GM18867 (cell line): ENCODE measurements around the gene TK1.

Experiments
- ATAC-seq: cut with Tn5 transposase; IDR thresholded peaks from one replicate; pipeline ENCODE4 v1.9.1; 2021; ENCODE audit warnings: mild to moderate bottlenecking, moderate library complexity; ENCODE audit not compliant: unreplicated experiment

The TK1 gene

GRCh38 chr17:78223061-78223460, 36.2 kb upstream of the TK1 start:
- ATAC-seq, result no peak

- ATAC-seq, result no peak
Observed at GRCh38 chr17:78219396-78220150, 32.7 kb upstream of the TK1 start.

GRCh38 chr17:78214706-78215061, 27.8 kb upstream of the TK1 start:
- no peak for ATAC-seq

- peak; percentile 93 for ATAC-seq
Observed at GRCh38 chr17:78214016-78214705, 27.3 kb upstream of the TK1 start, which contains the start of gene BIRC5. TSS of gene BIRC5 (plus strand) at chr17:78214253. CDS start at chr17:78214317, 64 bp downstream.

GRCh38 chr17:78211032-78211431, 24.2 kb upstream of the TK1 start:
- ATAC-seq, result no peak

- no peak for ATAC-seq
Observed at GRCh38 chr17:78210111-78210510, 23.3 kb upstream of the TK1 start.

- ATAC-seq, result no peak
Observed at GRCh38 chr17:78208486-78208885, 21.6 kb upstream of the TK1 start.

GRCh38 chr17:78206298-78206697, 19.4 kb upstream of the TK1 start:
- ATAC-seq, result no peak

GRCh38 chr17:78205124-78205775, 18.4 kb upstream of the TK1 start:
- no peak for ATAC-seq

- no peak for ATAC-seq
Observed at GRCh38 chr17:78204387-78205123, 17.7 kb upstream of the TK1 start.

- no peak for ATAC-seq
Observed at GRCh38 chr17:78202666-78203065, 15.8 kb upstream of the TK1 start.

- no peak for ATAC-seq
Observed at GRCh38 chr17:78200451-78200850, 13.6 kb upstream of the TK1 start.

GRCh38 chr17:78197147-78197832, 10.4 kb upstream of the TK1 start:
- ATAC-seq, result no peak

- ATAC-seq, result no peak
Observed at GRCh38 chr17:78196716-78197115, 9.9 kb upstream of the TK1 start.

- ATAC-seq, result no peak
Observed at GRCh38 chr17:78185981-78186691, 716 bp downstream of the TK1 start.

GRCh38 chr17:78184868-78185267, 2.0 kb downstream of the TK1 start:
- no peak for ATAC-seq

GRCh38 chr17:78184351-78184750, 2.5 kb downstream of the TK1 start:
- ATAC-seq, result no peak

GRCh38 chr17:78183916-78184315, 2.9 kb downstream of the TK1 start:
- ATAC-seq, result no peak

- ATAC-seq, result no peak
Observed at GRCh38 chr17:78182504-78182903, 4.3 kb downstream of the TK1 start.

- no peak for ATAC-seq
Observed at GRCh38 chr17:78180508-78180907, 6.3 kb downstream of the TK1 start.
